Stimulated activated CD8-positive, alpha-beta memory T cell treated with anti-CD3 and anti-CD28 coated beads, Interleukin-15, amount 100 ng/mL, for 4 hours (primary cell): ENCODE results near the gene CARD16.
A peak's percentile ranks its signal among the peaks of the same experiment; 100 is the strongest.
"Not testable (repeated sequence)": the region's sequence is repeated elsewhere in the genome, so short reads cannot be mapped to it uniquely, and the experiment has no call there.

Experiments
- DNase-seq, 2 donors: peaks; one replicate each; pipeline ENCODE4 v3.0.0-alpha.2; 2020; ENCODE audit warnings: low read depth in 2 of 2

Gene CARD16

GRCh38 chr11:105044557-105045524, at the start of gene CARD16:
CARD16 (minus strand) TSS chr11:105045335; CDS start chr11:105045297, 38 bp downstream.
- peak in 1 of 2 donors; percentile 25 for DNase-seq

GRCh38 chr11:105092256-105093239, 47.4 kb upstream of the CARD16 start:
- DNase-seq, result no peak

- DNase-seq, result no peak
These were observed 36.4 kb upstream of the CARD16 start for GRCh38 chr11:105081412-105082150.

- DNase-seq, result not testable (repeated sequence)
These were observed 35.2 kb upstream of the CARD16 start for GRCh38 chr11:105080171-105080906.

GRCh38 chr11:105078283-105078682, 33.1 kb upstream of the CARD16 start:
- DNase-seq, result no peak

DNA sequence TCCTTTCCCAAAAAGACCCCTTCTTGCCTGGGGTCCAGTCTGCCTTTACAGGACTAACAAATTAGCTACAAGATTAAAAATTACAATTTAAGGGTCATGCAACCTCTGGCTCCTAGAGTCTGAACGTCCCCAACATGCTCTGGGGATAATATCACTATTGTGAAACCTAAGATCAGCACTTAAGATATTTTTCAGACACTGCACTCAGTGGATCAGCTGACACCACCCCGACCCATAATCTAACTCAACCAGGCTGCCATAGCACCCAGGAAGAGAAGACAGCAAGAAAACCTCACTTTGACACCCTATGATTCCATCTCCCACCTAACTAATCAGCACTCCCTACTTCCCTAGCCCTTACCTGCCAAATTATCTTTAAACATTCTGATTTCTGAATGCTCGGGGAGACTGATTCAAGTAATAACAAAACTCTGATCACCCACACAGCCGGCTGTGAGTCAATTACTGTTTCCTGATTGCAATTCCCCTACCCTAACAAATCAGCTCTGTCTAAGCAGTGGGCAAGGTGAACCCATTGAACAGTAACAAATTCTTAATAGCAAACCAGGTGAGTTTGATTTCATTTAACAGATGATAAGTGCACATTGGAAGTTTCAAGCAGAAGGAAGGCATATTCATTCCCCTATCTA, 32.1 kb upstream of the CARD16 start:
- not testable (repeated sequence) for DNase-seq

- no peak for DNase-seq
These were observed 29.0 kb upstream of the CARD16 start for GRCh38 chr11:105074166-105074530.

DNA sequence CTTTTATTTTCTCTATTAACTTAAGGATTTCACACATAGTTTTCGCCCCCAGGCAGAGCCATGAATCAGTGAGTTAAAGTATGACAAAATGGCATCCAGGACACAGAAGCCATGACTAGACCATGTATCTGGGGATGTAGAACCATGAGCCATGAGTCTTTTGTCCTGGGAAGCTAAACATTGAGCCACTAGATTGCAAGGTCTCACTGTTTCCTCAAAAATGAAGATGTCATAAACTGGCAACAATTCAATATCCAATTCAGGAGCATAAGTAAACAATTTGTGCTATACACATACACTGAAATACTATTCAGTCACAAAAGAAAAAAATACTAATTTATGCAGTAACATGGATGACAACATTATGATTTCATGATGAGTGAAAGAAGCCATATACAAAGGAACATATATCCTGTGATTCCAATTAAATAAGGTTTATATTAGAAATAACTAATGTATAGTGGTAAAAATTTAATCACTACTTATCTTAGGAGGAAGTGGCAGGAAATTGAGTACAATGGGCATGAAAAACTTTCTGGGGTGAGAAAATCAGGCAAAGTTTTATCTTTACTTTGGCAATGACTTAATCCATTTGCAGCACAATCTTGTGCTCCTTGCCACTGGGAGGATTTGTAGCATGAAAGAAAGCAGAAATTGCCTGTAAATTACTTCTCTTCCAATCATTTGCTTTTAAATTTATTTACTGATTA, 28.5 kb upstream of the CARD16 start:
- no peak for DNase-seq

DNA sequence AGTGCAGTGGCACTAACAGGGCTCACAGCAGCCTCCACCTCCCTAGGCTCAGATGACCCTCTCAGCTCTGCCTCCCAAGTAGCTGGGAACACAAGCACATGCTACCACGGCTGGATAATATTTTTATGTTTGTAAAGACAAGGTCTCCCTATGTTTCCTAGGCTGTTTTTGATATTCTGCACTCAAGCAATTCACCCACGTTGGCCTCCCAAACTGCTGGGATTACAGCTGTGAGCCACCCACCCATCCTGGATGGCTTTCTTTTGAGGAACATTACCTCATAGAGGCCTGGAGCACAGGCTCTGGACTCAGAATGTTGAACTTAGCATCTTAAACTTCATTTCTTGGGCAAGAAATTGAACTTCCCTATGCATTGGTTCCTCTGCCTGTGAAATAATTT, 26.9 kb upstream of the CARD16 start:
- DNase-seq, result not testable (repeated sequence)

DNA sequence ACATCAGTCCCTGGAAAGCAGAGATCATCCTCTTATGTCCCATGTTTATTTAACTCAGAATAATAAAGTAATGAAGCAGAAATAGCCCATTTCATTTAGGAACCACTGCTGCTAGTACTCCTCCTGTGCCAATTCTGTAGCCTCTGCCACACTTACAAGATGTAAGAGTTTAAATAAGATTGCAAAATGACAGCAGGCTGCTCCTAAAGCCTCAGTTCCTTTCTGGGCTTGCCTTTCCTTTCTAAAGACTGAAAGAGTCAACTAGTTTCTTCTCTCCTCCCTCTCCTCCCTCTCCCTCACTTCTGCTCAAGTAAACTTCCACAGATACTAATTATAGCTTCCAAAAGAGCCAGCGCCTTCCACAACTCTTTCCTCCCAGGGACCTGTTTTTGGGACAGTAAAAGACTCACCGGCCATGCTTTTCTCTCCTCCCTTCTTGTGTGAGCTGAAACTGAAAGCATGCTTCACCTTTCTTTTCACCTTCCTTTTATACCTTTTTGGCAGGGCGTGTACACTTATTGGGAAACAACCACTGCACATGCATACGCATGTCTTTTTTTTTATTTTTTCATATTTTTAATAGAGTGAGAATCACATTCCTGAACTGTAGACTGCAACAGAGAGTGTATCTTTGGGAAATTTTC, 26.1 kb upstream of the CARD16 start:
- no peak for DNase-seq

DNA sequence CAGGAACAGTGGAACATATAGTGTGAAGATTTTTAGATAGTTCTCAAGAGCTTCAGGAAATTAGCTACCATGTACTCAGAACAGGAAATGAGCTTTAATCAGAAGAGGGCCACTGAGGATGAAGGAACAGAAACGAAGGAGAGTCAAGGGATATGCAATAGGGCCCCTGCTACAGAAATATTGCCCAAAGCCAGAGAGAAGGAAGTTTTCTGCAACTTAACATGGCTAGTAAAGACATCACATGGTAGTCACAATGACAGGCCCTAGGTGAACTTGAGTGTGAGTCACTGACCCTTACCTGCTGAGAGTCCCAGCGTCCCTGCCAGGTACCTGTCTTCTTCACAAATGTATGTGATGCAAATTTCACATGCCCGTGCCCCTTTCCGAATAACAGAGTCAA, 25.2 kb upstream of the CARD16 start:
- no peak for DNase-seq

GRCh38 chr11:105069749-105070148, 24.6 kb upstream of the CARD16 start:
- not testable (repeated sequence) for DNase-seq

DNA sequence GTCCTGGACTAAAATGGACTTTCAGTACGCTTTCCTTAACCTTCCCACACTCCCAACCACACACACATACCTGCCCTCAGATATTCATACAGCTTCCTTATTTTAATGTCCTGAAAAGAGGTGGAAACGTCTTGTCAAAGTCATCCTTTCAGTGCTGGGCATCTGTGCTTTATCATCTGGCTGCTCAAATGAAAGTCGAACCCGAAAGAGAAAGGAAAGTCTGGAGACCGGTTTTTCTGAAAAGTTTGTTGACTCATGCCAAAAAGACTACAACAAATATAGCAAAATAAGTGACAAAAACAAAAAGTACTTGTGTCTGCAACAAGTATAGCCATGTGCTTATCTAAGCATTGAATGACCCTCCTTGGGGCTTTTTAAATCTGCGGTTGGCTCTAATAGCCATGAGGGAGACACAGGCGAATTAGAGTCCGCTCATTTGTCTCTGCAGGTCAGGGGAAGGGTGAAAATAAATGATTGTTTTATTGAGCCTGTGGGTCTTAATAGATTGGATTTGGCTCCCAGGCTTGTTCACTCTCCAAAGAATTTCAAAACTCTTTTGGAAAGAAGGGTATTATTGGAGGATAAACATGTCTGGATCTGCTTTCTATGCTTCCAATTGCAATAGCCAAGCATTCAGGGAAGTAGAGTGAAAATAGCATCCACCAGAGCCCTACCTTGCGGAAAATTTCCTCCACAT, 18.3 kb upstream of the CARD16 start:
- not testable (repeated sequence) for DNase-seq

DNA sequence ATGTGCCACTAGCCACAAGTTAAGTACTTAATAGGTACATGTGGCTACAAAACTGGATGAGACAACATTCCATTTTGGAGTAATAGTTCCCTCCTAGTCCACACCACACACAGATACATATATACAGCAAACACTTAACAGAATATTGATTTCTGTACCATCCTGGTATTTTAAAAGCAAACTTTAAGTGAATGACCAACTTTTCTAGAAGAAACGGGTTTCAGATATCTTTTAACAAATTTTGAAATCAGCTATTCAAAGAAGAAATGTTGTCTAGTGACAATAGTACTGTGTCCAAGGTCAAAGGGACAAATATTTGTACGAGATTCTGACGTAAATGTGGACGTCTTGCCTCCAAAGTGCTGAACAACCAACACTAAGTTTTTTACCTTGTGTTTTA, 12.3 kb upstream of the CARD16 start:
- DNase-seq, result no peak

- no peak for DNase-seq
These were observed 11.3 kb upstream of the CARD16 start for GRCh38 chr11:105056446-105056845.

DNA sequence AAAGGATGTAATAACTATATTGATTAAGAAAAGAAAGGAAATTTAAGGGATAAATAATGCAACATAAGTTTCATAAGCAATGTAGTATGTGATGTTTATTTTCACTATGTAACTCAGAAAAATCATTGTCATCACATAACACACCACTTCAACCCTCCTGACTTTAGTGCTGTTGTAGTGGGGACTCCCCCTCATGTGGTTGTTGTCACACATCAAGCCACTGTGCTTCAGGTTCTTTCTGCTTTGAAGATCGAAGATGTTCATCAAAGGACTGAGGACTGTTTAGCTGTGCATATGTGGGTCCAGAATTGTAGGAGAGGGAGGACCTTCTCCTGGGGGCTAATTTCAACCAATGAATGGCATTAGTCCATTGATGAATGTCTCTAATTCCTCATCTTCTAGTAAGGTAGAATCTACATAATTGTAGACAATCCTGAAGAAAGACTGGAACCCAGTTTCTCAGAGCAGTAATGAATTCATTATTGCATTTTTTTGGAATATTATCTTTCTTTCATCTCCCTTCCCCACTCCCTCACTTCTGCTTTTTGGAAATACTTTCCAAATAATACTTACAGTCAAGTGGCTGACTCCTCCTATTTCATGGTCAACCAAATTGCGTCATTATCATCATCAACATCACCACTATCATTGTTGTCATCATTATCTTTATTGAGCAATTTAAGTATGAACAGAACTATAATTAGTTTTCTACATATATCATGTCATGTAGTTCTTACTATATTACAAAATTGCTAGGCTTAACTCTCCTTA, 9.8 kb upstream of the CARD16 start:
- no peak for DNase-seq

GRCh38 chr11:105052487-105052886, 7.4 kb upstream of the CARD16 start:
- no peak for DNase-seq

- DNase-seq, result no peak
These were observed 6.4 kb upstream of the CARD16 start for GRCh38 chr11:105051559-105051958.
